Esophagus squamous epithelium (tissue), 4 donors: ENCODE results near the gene CEP20.

ENCODE experiments used
- POLR2A ChIP-seq, 4 donors: fragments of 450-650 bp; IDR thresholded peaks; one replicate each; pipeline ENCODE4 v1.6.1; 2017; ENCODE audit warnings: antibody characterized with exemption in 4 of 4, mild to moderate bottlenecking in 4 of 4, moderate library complexity in 3 of 4
- TF ChIP-seq, protein P1 (sequence below), 6 experiments: fragments of 450-650 bp in 4 of 6; fragments of 200-600 bp in 2 of 6; sonication (generic) in 2 of 6; IDR thresholded peaks; one replicate each; pipeline ENCODE4 v1.5.1; 2016 to 2019; ENCODE audit warnings: antibody characterized with exemption in 6 of 6, mild to moderate bottlenecking in 4 of 6, moderate library complexity in 4 of 6

DNA sequence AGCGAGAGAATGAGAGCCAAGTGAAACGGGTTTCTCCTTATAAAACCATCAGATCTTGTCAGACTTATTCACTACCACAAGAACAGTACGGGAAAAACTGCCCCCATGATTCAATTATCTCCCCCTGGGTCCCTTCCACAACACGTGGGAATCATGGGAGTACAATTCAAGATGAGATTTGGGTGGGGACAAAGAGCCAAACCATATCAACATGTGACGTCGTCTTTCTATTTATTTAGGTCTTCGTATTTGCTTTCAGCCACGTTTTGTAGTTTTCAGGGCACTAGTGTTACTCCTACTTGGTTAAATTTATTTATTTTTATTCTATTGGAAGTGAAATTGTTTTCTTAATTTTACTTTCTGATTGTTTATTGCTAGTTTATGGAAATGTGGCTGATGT lies 27.9 kb upstream of the CEP20 start:
- TF ChIP-seq, protein P1, sequence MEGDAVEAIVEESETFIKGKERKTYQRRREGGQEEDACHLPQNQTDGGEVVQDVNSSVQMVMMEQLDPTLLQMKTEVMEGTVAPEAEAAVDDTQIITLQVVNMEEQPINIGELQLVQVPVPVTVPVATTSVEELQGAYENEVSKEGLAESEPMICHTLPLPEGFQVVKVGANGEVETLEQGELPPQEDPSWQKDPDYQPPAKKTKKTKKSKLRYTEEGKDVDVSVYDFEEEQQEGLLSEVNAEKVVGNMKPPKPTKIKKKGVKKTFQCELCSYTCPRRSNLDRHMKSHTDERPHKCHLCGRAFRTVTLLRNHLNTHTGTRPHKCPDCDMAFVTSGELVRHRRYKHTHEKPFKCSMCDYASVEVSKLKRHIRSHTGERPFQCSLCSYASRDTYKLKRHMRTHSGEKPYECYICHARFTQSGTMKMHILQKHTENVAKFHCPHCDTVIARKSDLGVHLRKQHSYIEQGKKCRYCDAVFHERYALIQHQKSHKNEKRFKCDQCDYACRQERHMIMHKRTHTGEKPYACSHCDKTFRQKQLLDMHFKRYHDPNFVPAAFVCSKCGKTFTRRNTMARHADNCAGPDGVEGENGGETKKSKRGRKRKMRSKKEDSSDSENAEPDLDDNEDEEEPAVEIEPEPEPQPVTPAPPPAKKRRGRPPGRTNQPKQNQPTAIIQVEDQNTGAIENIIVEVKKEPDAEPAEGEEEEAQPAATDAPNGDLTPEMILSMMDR (IDR thresholded peaks at IDR 0.05): no peak
- no peak for TF ChIP-seq POLR2A (IDR thresholded peaks at IDR 0.05)
